AG09319 (cell line): Measurements from ENCODE around the gene CARNS1.
A peak's percentile ranks its signal among the peaks of the same experiment; 100 is the strongest.

ENCODE experiments used
- DNase-seq: peaks from one replicate; pipeline ENCODE4 v3.0.0-alpha.2; 2010; ENCODE audit warnings: low read depth; ENCODE audit errors: extremely low read depth
- CTCF ChIP-seq: IDR thresholded peaks from 2 replicates; pipeline ENCODE4 v1.5.1; 2011; ENCODE audit warnings: low read depth, mild to moderate bottlenecking, inconsistent platforms, low read length, moderate library complexity

Gene CARNS1

DNA sequence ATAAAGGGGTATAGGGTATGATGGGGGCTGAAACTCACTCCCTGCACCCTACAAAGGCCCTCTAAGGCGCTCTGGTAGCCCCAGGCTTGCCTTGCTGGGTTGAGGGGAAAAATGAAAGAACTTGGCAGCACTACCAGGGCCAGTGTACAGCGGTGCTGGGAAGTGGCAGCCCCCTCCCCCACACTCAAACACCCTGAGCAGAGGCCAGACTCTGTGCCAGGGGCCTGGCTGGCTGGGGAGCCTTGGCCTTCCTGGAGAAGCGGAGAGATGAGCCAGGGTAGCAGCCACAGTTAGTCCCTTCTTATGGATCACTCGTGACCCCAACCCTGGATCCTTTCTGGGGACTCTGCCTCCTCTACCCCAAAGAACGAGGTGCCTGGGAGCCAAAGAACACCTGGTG lies 50.9 kb downstream of the CARNS1 start:
- no peak for TF ChIP-seq CTCF

DNA sequence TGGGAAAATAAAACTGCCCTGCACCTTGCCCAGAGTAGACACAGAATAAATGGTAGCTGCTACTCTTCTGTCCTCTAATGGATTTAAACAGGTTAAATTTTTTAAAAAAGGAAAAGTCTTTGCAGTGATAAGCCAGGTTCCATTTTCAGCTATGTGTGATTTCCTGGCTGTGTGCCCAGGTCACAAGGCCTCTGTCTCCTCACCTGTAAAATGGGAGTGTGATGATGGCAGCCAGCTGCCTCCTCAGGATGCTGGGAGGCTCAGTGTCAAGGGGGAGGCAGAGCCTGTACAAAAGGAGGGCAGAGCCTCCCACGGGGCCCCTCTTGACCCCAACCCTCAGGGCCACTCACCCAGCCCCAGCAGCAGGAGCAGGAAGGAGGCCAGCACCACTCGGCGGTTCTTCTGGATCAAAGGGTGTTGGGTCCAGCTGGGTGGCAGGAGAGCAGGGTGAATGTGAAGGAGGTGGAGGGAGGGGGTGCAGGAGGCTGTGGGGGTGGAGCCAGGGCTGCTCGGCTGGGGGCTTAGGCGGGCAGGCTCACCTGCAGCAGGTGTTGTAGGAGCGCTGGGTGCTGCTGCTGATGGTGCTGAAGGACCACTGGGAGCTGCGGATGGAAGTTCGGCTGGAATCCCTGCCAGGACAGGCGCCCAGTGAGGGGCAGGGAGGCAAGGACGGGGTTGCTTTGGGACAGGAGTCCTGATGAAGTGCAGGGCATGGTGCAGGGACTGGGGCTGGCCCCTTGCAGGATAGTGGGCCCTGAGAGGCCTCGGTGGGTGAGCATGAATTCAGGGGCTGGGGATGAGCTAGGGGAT lies 51.7 kb downstream of the CARNS1 start:
- no peak for DNase-seq

More for the DNA sequence above, 50.9 kb downstream of the CARNS1 start:
- DNase-seq: no peak

GRCh38 chr11:67468056-67468455 lies 52.6 kb downstream of the CARNS1 start:
- no peak for TF ChIP-seq CTCF
- DNase-seq: no peak

More for the DNA sequence above, 51.7 kb downstream of the CARNS1 start:
- no peak for TF ChIP-seq CTCF

DNA sequence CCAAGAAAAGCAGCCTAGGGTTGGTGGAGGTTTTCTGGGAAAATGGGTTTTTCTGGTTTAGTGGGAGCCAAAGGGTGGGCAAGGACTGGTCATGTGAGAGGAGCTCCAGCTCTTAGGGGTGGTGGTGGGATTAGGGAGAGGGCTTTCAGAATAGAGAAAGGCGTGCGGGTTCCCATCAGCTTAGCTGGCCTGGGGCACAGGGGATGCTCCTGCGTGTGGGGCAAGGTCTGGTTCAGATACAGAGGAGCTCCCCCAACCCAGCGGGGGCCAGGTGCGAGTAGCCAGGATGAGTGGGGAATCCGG lies 52.9 kb downstream of the CARNS1 start:
- no peak for DNase-seq
- no peak for TF ChIP-seq CTCF

GRCh38 chr11:67468759-67469507 lies 53.5 kb downstream of the CARNS1 start, which contains the start of gene TMEM134:
TMEM134 (minus strand) TSS chr11:67469251; CDS start chr11:67469192, 59 bp downstream.
- peak; percentile 44 for TF ChIP-seq CTCF

GRCh38 chr11:67469508-67469811 lies 54.0 kb downstream of the CARNS1 start:
- DNase-seq: no peak
- no peak for TF ChIP-seq CTCF

More at GRCh38 chr11:67468759-67469507, 53.5 kb downstream of the CARNS1 start, which contains the start of gene TMEM134:
- DNase-seq: peak; percentile 77

GRCh38 chr11:67470337-67471002 lies 55.0 kb downstream of the CARNS1 start:
- no peak for TF ChIP-seq CTCF
- no peak for DNase-seq
